ENCODE measurements around the gene TBPL1. TPM values are rescaled to one million over a fixed set of nuclear protein-coding genes. Genes with fewer than 3 reads are reported as not detected.

The TBPL1 gene
- total and polyA plus RNA-seq, 2 donors, result 29.0 to 41.9 TPM

GRCh38 chr6:134020543-134020942 lies 67.5 kb downstream of the TBPL1 start:
- 87% methylated on average over 4 of the region's 4 CpGs for WGBS
- Histone ChIP-seq H3K9me3 (ENCODE audit: control insufficient read depth in 2 of 2, insufficient read depth in 1 of 2, low read length in 1 of 2) (no peaks in the 10 kb centered on the region), H3K4me1 (ENCODE audit: control insufficient read depth in 2 of 2, insufficient read depth in 2 of 2, low read length in 2 of 2) (peaks cover 0 to 2% of the 10 kb centered on the region in 2 donors), H3K27ac (ENCODE audit: low read depth in 1 of 2, low read length in 1 of 2) (no peak overlapping the region), H3K27me3 (ENCODE audit: control insufficient read depth in 2 of 2, insufficient read depth in 1 of 2, low read length in 1 of 2) (no peaks in the 10 kb centered on the region), H3K36me3 (ENCODE audit: control insufficient read depth in 2 of 2, insufficient read depth in 2 of 2, low read length in 1 of 2) (no peaks in the 10 kb centered on the region), H3K4me3 (ENCODE audit: low read length in 2 of 2) (no peak overlapping the region)
- no peak for DNase-seq (ENCODE audit: low read depth in 6 of 9, low spot score in 9 of 9)

GRCh38 chr6:134020968-134021367 lies 67.9 kb downstream of the TBPL1 start:
- Histone ChIP-seq H3K4me3 (ENCODE audit: low read length in 2 of 2) (no peak overlapping the region), H3K27me3 (ENCODE audit: control insufficient read depth in 2 of 2, insufficient read depth in 1 of 2, low read length in 1 of 2) (no peaks in the 10 kb centered on the region), H3K36me3 (ENCODE audit: control insufficient read depth in 2 of 2, insufficient read depth in 2 of 2, low read length in 1 of 2) (no peaks in the 10 kb centered on the region), H3K9me3 (ENCODE audit: control insufficient read depth in 2 of 2, insufficient read depth in 1 of 2, low read length in 1 of 2) (no peaks in the 10 kb centered on the region), H3K4me1 (ENCODE audit: control insufficient read depth in 2 of 2, insufficient read depth in 2 of 2, low read length in 2 of 2) (peaks cover 0 to 2% of the 10 kb centered on the region in 2 donors), H3K27ac (ENCODE audit: low read depth in 1 of 2, low read length in 1 of 2) (no peak overlapping the region)
- WGBS, result 81% methylated on average over 4 of the region's 4 CpGs
- DNase-seq (ENCODE audit: low read depth in 6 of 9, low spot score in 9 of 9), result no peak

GRCh38 chr6:134021396-134022122 lies 68.5 kb downstream of the TBPL1 start:
- Histone ChIP-seq H3K4me1 (ENCODE audit: control insufficient read depth in 2 of 2, insufficient read depth in 2 of 2, low read length in 2 of 2) (peaks cover 0 to 2% of the 10 kb centered on the region in 2 donors), H3K27ac (ENCODE audit: low read depth in 1 of 2, low read length in 1 of 2) (no peak overlapping the region), H3K4me3 (ENCODE audit: low read length in 2 of 2) (no peak overlapping the region), H3K27me3 (ENCODE audit: control insufficient read depth in 2 of 2, insufficient read depth in 1 of 2, low read length in 1 of 2) (no peaks in the 10 kb centered on the region), H3K9me3 (ENCODE audit: control insufficient read depth in 2 of 2, insufficient read depth in 1 of 2, low read length in 1 of 2) (no peaks in the 10 kb centered on the region), H3K36me3 (ENCODE audit: control insufficient read depth in 2 of 2, insufficient read depth in 2 of 2, low read length in 1 of 2) (no peaks in the 10 kb centered on the region)
- 26% methylated on average over 5 of the region's 5 CpGs for WGBS
- no peak for DNase-seq (ENCODE audit: low read depth in 6 of 9, low spot score in 9 of 9)

GRCh38 chr6:134022650-134023049 lies 69.6 kb downstream of the TBPL1 start:
- WGBS, result 96% methylated on average over 3 of the region's 3 CpGs
- no peak overlapping the region for H3K27ac ChIP-seq (ENCODE audit: low read depth in 1 of 2, low read length in 1 of 2)
- no peaks in the 10 kb centered on the region for H3K36me3 ChIP-seq (ENCODE audit: control insufficient read depth in 2 of 2, insufficient read depth in 2 of 2, low read length in 1 of 2)
- no peaks in the 10 kb centered on the region for H3K27me3 ChIP-seq (ENCODE audit: control insufficient read depth in 2 of 2, insufficient read depth in 1 of 2, low read length in 1 of 2)
- H3K4me3 ChIP-seq (ENCODE audit: low read length in 2 of 2), result no peak overlapping the region
- no peaks in the 10 kb centered on the region for H3K9me3 ChIP-seq (ENCODE audit: control insufficient read depth in 2 of 2, insufficient read depth in 1 of 2, low read length in 1 of 2)
- no peak for DNase-seq (ENCODE audit: low read depth in 6 of 9, low spot score in 9 of 9)
- H3K4me1 ChIP-seq (ENCODE audit: control insufficient read depth in 2 of 2, insufficient read depth in 2 of 2, low read length in 2 of 2), result peaks cover 0 to 2% of the 10 kb centered on the region in 2 donors

- no peaks in the 10 kb centered on the region for H3K9me3 ChIP-seq (ENCODE audit: control insufficient read depth in 2 of 2, insufficient read depth in 1 of 2, low read length in 1 of 2)
- DNase-seq (ENCODE audit: low read depth in 6 of 9, low spot score in 9 of 9), result no peak
- H3K36me3 ChIP-seq (ENCODE audit: control insufficient read depth in 2 of 2, insufficient read depth in 2 of 2, low read length in 1 of 2), result no peaks in the 10 kb centered on the region
- no peak overlapping the region for H3K4me3 ChIP-seq (ENCODE audit: low read length in 2 of 2)
- no peaks in the 10 kb centered on the region for H3K27me3 ChIP-seq (ENCODE audit: control insufficient read depth in 2 of 2, insufficient read depth in 1 of 2, low read length in 1 of 2)
- H3K27ac ChIP-seq (ENCODE audit: low read depth in 1 of 2, low read length in 1 of 2), result no peak overlapping the region
- peaks cover 0 to 2% of the 10 kb centered on the region in 2 donors for H3K4me1 ChIP-seq (ENCODE audit: control insufficient read depth in 2 of 2, insufficient read depth in 2 of 2, low read length in 2 of 2)
- WGBS, result 96% methylated on average over 3 of the region's 3 CpGs
Observed at GRCh38 chr6:134026597-134026996, 73.6 kb downstream of the TBPL1 start.

GRCh38 chr6:134028438-134028837 lies 75.4 kb downstream of the TBPL1 start:
- Histone ChIP-seq H3K27me3 (ENCODE audit: control insufficient read depth in 2 of 2, insufficient read depth in 1 of 2, low read length in 1 of 2) (no peaks in the 10 kb centered on the region), H3K9me3 (ENCODE audit: control insufficient read depth in 2 of 2, insufficient read depth in 1 of 2, low read length in 1 of 2) (no peaks in the 10 kb centered on the region), H3K4me3 (ENCODE audit: low read length in 2 of 2) (no peak overlapping the region), H3K4me1 (ENCODE audit: control insufficient read depth in 2 of 2, insufficient read depth in 2 of 2, low read length in 2 of 2) (no peaks in the 10 kb centered on the region), H3K36me3 (ENCODE audit: control insufficient read depth in 2 of 2, insufficient read depth in 2 of 2, low read length in 1 of 2) (no peaks in the 10 kb centered on the region), H3K27ac (ENCODE audit: low read depth in 1 of 2, low read length in 1 of 2) (no peak overlapping the region)
- DNase-seq (ENCODE audit: low read depth in 6 of 9, low spot score in 9 of 9), result no peak
- 72% methylated on average over 5 of the region's 5 CpGs for WGBS

GRCh38 chr6:134029495-134030455 lies 76.8 kb downstream of the TBPL1 start:
- Histone ChIP-seq H3K27ac (ENCODE audit: low read depth in 1 of 2, low read length in 1 of 2) (no peak overlapping the region), H3K4me3 (ENCODE audit: low read length in 2 of 2) (no peak overlapping the region), H3K27me3 (ENCODE audit: control insufficient read depth in 2 of 2, insufficient read depth in 1 of 2, low read length in 1 of 2) (no peaks in the 10 kb centered on the region), H3K4me1 (ENCODE audit: control insufficient read depth in 2 of 2, insufficient read depth in 2 of 2, low read length in 2 of 2) (no peaks in the 10 kb centered on the region), H3K9me3 (ENCODE audit: control insufficient read depth in 2 of 2, insufficient read depth in 1 of 2, low read length in 1 of 2) (no peaks in the 10 kb centered on the region), H3K36me3 (ENCODE audit: control insufficient read depth in 2 of 2, insufficient read depth in 2 of 2, low read length in 1 of 2) (no peaks in the 10 kb centered on the region)
- DNase-seq (ENCODE audit: low read depth in 6 of 9, low spot score in 9 of 9), result no peak
- 84% methylated on average over 6 of the region's 6 CpGs for WGBS

- no peak for DNase-seq (ENCODE audit: low read depth in 6 of 9, low spot score in 9 of 9)
- WGBS, result over 99% methylated on average over 2 of the region's 2 CpGs
- Histone ChIP-seq H3K27ac (ENCODE audit: low read depth in 1 of 2, low read length in 1 of 2) (no peak overlapping the region), H3K4me3 (ENCODE audit: low read length in 2 of 2) (no peak overlapping the region), H3K4me1 (ENCODE audit: control insufficient read depth in 2 of 2, insufficient read depth in 2 of 2, low read length in 2 of 2) (no peaks in the 10 kb centered on the region), H3K9me3 (ENCODE audit: control insufficient read depth in 2 of 2, insufficient read depth in 1 of 2, low read length in 1 of 2) (no peaks in the 10 kb centered on the region), H3K27me3 (ENCODE audit: control insufficient read depth in 2 of 2, insufficient read depth in 1 of 2, low read length in 1 of 2) (no peaks in the 10 kb centered on the region), H3K36me3 (ENCODE audit: control insufficient read depth in 2 of 2, insufficient read depth in 2 of 2, low read length in 1 of 2) (no peaks in the 10 kb centered on the region)
Observed at GRCh38 chr6:134031696-134032255, 78.8 kb downstream of the TBPL1 start.

- Histone ChIP-seq H3K9me3 (ENCODE audit: control insufficient read depth in 2 of 2, insufficient read depth in 1 of 2, low read length in 1 of 2) (no peaks in the 10 kb centered on the region), H3K27ac (ENCODE audit: low read depth in 1 of 2, low read length in 1 of 2) (no peak overlapping the region), H3K27me3 (ENCODE audit: control insufficient read depth in 2 of 2, insufficient read depth in 1 of 2, low read length in 1 of 2) (no peaks in the 10 kb centered on the region), H3K4me1 (ENCODE audit: control insufficient read depth in 2 of 2, insufficient read depth in 2 of 2, low read length in 2 of 2) (no peaks in the 10 kb centered on the region), H3K36me3 (ENCODE audit: control insufficient read depth in 2 of 2, insufficient read depth in 2 of 2, low read length in 1 of 2) (no peaks in the 10 kb centered on the region), H3K4me3 (ENCODE audit: low read length in 2 of 2) (no peak overlapping the region)
- WGBS, result 8% methylated on average over 1 of the region's 1 CpG
- DNase-seq (ENCODE audit: low read depth in 6 of 9, low spot score in 9 of 9), result no peak
Observed at GRCh38 chr6:134034478-134034877, 81.5 kb downstream of the TBPL1 start.
